Neural progenitor cell (in vitro differentiated cells): ENCODE results near the gene TTC4.

Source experiments
- CTCF ChIP-seq: fragments of 200-600 bp; sonication (generic); IDR thresholded peaks from 2 replicates; pipeline ENCODE4 v1.5.1; 2017; ENCODE audit warnings: antibody characterized with exemption, mild to moderate bottlenecking
- EZH2 ChIP-seq: fragments of 200-600 bp; sonication (generic); IDR thresholded peaks from 2 replicates; pipeline ENCODE4 v1.6.1; 2017; ENCODE audit warnings: antibody characterized with exemption, mild to moderate bottlenecking, moderate library complexity

- TF ChIP-seq CTCF (no peak), EZH2 (no peak)
Observed at GRCh38 chr1:54784066-54784465, 68.4 kb downstream of the TTC4 start.
